ENCODE data around the gene U2AF1L4.

The U2AF1L4 gene

DNA sequence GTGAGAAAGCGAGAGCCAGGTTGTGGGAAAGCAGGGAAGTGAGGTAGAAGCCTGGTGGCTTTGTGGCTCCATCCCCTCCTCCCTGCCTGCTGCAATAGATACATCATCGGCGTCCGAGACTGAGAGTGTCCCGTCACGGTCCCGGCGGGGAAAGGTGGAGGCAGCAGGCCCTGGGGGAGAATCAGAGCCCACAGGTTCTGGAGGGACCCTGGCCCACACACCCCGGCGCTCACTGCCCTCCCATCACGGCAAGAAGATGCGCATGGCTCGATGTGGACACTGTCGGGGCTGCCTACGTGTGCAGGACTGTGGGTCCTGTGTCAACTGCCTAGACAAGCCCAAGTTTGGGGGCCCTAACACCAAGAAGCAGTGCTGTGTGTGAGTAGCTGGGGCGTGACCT lies 22.3 kb downstream of the U2AF1L4 start:
- DNase-seq (ENCODE audit: low read depth): no peak

DNA sequence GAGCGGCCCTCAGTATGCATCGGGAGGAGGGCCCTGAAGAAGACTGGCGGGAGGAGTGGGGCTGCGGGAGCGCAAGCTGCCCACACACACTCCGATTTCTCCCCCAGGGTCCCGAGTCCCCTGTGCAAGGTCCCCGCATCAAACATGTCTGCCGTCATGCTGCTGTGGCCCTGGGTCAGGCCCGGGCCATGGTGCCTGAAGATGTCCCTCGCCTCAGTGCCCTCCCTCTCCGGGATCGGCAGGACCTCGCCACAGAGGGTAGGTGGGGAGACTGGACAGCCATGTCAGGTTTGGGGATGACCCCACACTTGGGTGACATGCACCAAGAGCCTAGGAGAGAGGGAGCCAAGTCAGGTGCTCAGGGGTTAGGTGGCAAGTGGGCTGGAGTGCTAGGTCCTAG lies 22.8 kb downstream of the U2AF1L4 start:
- TF ChIP-seq, protein P1, sequence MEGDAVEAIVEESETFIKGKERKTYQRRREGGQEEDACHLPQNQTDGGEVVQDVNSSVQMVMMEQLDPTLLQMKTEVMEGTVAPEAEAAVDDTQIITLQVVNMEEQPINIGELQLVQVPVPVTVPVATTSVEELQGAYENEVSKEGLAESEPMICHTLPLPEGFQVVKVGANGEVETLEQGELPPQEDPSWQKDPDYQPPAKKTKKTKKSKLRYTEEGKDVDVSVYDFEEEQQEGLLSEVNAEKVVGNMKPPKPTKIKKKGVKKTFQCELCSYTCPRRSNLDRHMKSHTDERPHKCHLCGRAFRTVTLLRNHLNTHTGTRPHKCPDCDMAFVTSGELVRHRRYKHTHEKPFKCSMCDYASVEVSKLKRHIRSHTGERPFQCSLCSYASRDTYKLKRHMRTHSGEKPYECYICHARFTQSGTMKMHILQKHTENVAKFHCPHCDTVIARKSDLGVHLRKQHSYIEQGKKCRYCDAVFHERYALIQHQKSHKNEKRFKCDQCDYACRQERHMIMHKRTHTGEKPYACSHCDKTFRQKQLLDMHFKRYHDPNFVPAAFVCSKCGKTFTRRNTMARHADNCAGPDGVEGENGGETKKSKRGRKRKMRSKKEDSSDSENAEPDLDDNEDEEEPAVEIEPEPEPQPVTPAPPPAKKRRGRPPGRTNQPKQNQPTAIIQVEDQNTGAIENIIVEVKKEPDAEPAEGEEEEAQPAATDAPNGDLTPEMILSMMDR (IDR thresholded peaks at IDR 0.05; ENCODE audit: low read depth, low read length, missing control alignments): no peak
- DNase-seq (ENCODE audit: low read depth): no peak
- no peak overlapping the region for H3K4me3 ChIP-seq (ENCODE audit: low read depth, low read length)
- in situ Hi-C loops (cut with HindIII; ENCODE audit: low sequenced_read_pairs): no loop called here

More for the DNA sequence above, 22.3 kb downstream of the U2AF1L4 start:
- no peak overlapping the region for H3K4me3 ChIP-seq (ENCODE audit: low read depth, low read length)
- TF ChIP-seq, protein P1 (IDR thresholded peaks at IDR 0.05; ENCODE audit: low read depth, low read length, missing control alignments): no peak
- in situ Hi-C loops (cut with HindIII; ENCODE audit: low sequenced_read_pairs): no loop called here

DNA sequence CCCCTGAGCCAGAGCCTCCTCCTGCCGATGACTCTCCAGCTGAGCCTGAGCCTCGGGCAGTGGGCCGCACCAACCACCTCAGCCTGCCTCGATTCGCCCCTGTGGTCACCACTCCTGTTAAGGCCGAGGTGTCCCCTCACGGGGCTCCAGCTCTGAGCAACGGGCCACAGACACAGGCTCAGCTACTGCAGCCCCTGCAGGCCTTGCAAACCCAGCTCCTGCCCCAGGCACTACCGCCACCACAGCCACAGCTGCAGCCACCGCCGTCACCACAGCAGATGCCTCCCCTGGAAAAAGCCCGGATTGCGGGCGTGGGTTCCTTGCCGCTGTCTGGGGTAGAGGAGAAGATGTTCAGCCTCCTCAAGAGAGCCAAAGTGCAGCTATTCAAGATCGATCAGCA lies 23.8 kb downstream of the U2AF1L4 start:
- in situ Hi-C loops (cut with HindIII; ENCODE audit: low sequenced_read_pairs): no loop called here
- H3K4me3 ChIP-seq (ENCODE audit: low read depth, low read length): no peak overlapping the region
- DNase-seq (ENCODE audit: low read depth): no peak
- TF ChIP-seq, protein P1 (IDR thresholded peaks at IDR 0.05; ENCODE audit: low read depth, low read length, missing control alignments): no peak

DNA sequence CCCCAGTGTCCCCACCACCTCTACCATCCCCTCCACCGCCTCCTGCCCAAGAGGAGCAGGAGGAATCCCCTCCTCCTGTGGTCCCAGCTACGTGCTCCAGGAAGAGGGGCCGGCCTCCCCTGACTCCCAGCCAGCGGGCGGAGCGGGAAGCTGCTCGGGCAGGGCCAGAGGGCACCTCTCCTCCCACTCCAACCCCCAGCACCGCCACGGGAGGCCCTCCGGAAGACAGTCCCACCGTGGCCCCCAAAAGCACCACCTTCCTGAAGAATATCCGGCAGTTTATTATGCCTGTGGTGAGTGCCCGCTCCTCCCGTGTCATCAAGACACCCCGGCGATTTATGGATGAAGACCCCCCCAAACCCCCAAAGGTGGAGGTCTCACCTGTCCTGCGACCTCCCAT lies 24.6 kb downstream of the U2AF1L4 start:
- no peak for DNase-seq (ENCODE audit: low read depth)
- TF ChIP-seq, protein P1 (IDR thresholded peaks at IDR 0.05; ENCODE audit: low read depth, low read length, missing control alignments): no peak
- in situ Hi-C loops (cut with HindIII; ENCODE audit: low sequenced_read_pairs): no loop called here
- H3K4me3 ChIP-seq (ENCODE audit: low read depth, low read length): no peak overlapping the region

DNA sequence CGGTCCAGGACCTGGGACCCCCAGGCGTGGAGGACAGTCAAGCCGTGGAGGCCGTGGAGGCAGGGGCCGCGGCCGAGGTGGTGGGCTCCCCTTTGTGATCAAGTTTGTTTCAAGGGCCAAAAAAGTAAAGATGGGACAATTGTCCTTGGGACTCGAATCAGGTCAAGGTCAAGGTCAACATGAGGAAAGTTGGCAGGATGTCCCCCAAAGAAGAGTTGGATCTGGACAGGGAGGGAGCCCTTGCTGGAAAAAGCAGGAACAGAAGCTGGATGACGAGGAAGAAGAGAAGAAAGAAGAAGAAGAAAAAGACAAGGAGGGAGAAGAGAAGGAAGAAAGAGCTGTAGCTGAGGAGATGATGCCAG lies 25.1 kb downstream of the U2AF1L4 start:
- DNase-seq (ENCODE audit: low read depth): no peak
- TF ChIP-seq, protein P1 (IDR thresholded peaks at IDR 0.05; ENCODE audit: low read depth, low read length, missing control alignments): no peak
- in situ Hi-C loops (cut with HindIII; ENCODE audit: low sequenced_read_pairs): no loop called here
- H3K4me3 ChIP-seq (ENCODE audit: low read depth, low read length): no peak overlapping the region

DNA sequence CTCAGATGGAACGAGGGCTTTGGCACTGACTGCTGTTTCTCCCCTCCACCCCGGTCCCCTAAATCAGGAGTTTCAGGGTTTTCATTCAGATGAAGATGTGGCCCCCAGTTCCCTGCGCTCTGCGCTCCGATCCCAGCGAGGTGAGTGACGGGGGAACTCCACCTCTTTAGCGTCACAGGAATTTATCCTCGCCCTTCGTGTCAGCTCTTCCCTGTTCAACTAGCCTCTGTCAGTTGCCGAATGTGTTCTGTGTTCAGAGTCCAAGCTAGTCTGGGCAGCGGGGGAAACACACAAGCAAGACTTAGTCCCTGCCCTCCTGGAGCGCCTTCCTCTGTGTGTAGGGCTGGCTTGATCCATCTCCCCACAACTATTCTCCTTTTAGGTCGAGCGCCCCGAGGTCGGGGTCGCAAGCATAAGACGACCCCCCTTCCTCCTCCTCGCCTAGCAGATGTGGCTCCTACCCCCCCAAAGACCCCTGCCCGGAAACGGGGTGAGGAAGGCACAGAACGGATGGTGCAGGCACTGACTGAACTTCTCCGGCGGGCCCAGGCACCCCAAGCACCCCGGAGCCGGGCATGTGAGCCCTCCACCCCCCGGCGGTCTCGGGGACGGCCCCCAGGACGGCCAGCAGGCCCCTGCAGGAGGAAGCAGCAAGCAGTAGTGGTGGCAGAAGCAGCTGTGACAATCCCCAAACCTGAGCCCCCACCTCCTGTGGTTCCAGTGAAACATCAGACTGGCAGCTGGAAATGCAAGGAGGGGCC lies 25.6 kb downstream of the U2AF1L4 start:
- DNase-seq (ENCODE audit: low read depth): no peak

More for the DNA sequence above, 25.6 kb downstream of the U2AF1L4 start:
- in situ Hi-C loops (cut with HindIII; ENCODE audit: low sequenced_read_pairs): no loop called here
- TF ChIP-seq, protein P1 (IDR thresholded peaks at IDR 0.05; ENCODE audit: low read depth, low read length, missing control alignments): no peak
- peak overlapping the region; percentile 82 for H3K4me3 ChIP-seq (ENCODE audit: low read depth, low read length)
